ENCODE measurements around the gene USP32.
"Not testable (repeated sequence)": the region's sequence is repeated elsewhere in the genome, so short reads cannot be mapped to it uniquely, and the experiment has no call there.

The USP32 gene

DNA sequence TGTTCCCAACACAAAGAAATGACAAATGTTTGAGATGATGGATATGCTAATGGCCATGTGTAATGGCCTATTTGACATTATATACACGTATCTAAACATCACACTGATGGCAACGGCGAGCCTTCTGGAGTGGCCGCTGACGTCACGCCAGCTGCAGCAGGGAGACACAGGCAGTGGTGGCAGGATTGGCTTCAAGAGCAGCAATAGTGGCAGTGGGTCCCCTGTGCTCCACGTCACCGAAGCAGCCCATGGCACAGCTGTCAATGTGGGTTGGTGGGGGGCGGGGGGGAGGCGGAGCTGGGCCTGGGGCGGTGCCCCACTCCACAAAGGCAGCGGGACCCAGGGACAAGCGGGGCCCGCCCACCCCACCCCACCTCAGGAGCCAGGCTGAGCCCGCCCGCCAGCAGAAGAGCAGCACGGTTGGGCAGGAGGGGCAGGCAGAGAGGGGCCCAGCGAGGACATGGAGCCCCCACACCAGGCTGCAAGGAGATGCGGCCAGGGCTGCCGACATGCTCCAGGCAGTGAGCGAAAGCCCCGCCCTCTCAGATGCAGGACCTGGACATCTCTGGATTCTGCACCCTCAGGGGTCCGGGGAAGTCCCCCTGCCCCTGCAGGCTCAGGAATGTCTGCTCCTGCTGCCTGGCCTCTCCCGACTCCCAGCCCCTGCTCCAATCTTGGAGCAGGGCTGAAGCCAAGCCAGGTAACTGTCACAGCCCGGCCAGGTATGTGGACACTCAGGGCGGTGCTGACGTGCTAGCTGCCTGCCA lies 64.6 kb downstream of the USP32 start:
- DNase-seq, result no peak

DNA sequence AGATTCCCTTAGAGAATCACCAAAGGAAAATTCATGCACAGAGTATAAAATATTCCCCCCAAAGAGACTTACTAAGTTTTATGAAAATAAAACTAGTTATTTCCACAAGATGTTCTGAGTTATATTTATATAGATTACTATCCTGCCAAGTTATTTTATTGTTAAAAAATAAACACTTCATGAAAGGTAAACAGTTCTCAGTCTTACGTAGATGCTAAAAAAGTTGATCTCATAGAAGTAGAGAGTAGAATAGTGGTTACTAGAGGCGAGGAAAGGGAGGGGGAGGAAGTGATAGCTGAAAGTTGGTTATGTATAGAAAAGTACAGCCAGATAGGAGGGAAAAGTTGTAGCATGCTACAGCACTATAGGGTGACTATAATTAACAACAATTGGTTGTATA lies 65.2 kb downstream of the USP32 start:
- no peak for DNase-seq

DNA sequence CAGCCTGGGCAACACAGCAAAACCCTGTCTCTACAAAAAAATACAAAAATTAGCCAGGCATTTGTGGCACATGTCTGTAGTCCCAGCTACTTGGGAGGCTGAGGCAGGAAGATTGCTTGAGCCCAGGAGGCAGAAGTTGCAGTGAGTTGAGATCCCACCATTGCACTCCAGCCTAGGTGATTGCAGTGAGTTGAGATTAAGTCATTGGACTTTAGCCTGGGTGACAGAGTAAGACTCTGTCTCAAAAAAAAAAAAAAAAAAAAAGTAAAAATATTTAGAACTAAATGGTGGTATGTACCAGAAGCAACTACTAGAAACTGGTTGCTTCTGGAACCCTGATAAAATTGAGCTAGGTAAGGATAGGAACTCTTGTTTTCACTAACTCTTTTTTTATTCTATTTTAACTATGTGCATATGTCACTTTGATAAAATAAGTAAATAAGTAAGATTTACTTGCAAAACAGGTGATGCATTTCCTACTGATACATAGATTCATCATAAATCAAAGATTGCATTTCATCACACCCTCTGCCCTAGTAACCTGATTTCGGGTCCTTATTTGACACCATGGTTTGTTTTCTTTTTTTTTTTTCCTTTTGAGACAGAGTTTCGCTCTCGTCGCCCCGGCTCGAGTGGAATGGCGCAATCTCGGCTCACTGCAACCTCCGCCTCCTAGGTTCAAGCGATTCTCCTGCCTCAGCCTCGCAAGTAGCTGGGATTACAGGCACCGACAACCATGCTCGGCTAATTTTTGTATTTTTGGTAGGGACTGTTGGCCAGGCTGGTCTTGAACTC lies 66.0 kb downstream of the USP32 start:
- no peak for DNase-seq

DNA sequence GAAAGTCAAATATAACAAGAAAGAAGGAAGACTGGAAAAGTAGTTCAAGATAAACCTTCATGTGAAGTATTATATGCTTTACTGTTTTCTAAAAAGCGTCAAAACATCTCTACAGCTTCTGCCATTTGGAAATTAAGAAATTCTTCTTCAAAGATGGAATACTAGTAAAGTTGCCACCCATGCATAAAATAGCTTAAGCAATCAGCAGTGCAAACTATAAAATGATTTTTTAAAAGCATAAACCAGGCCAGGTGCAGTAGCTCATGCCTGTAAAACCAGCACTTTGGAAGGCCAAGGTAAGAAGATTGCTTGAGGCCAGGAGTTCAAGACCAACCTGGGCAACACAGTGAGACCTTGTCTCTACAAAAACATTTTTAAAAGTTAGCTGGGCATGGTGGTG lies 68.2 kb downstream of the USP32 start:
- no peak for DNase-seq

DNA sequence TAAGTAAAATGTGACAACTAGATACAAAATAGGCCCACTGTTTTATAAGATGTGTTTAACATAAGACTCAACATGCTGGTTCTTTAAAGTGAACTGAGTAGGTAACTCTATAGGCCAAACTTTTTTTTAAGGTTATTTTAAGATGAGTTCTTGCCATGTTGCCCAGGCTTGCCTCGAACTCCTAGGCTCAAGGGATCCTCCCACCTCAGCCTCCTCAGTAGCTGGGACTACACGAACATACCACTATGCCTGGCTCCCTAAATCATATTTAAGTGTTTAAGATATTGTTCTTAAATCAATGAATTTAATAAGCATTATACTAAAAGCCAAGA lies 69.9 kb downstream of the USP32 start:
- no peak for DNase-seq

DNA sequence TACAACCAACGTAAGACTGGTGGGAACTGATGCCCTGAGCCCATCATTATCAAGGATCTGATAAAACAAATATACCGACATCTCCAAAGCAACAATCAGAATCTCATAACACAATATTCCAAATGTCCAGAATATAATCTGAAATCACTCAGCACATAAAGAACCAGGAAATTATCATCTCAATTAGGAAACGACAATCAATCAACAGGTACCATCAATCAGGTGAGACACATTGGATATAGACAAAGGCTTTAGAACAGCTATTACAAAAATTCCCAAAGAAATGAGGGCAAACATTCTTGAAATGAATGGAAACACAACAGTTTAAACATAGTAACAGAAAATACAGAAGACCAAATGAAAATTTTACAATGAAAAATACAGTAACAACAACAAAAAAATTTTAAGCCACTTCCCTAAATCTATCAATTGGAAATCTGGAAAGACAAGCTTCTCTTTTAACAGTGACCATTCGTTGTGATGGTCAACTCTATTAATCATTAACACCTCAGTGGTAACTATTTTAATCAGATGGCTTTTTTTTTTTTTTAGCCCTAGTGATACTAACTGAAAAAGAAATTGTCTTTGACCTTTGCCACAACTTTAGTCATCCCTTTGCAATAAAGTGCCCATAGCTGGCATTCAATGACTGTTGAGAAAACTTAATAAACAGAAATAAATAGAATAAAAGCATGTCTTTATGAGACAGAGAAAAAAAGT lies 70.4 kb downstream of the USP32 start:
- DNase-seq, result no peak

DNA sequence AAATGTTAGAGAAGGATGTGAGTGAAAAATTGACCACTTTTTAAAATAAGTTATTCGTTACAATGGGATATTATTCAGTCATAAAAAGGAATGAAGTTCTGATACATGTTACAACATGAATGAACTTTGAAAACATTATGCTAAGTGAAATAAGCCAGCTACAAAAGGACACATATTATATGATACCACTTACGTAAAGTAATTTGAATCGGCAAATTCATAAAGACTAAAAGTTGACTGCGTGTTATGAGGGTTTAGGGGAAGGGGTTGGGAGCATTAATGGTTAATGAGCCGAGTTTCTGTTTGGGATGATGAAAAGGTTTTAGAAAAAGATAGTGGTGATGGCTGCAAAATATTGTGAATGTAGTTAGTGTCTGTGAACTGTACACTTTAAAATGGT lies 73.1 kb downstream of the USP32 start:
- DNase-seq, result no peak

DNA sequence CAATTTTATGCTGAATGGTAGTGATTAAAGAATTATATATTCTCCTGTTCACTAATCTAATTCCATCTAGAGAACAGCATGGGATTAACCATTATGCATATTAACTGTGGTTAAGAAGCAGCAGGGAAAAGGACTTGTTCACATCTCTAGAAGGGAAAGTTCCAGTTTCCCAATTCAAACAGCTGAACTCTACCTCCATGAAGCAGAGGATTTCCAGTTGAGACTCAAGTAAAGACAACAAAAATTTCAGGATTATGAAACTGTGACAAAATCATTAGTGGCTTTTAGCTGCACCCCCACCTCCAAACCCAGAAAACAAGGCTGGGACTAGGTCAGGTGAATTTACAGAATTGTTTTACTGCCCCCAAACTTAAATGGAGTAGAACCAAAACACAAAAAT lies 73.6 kb downstream of the USP32 start:
- DNase-seq, result no peak

DNA sequence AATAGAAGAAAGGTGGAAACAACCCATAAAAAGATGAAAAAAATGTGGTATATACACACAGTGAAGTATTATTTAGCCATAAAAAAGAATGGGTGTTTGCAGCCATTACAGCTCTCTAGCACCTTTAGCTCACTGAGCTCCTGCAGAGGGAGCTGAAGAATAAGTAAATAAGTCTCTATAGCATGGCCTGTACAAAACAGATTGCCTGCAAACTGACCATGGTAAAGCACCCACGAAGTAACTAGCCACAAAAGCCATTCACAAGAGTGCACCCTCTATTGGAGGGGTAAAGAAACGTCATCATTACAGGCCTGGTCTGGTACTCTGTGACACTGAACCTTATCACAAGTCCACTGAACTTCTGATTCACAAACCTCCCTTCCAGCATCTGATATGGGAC lies 76.3 kb downstream of the USP32 start:
- no peak for DNase-seq

DNA sequence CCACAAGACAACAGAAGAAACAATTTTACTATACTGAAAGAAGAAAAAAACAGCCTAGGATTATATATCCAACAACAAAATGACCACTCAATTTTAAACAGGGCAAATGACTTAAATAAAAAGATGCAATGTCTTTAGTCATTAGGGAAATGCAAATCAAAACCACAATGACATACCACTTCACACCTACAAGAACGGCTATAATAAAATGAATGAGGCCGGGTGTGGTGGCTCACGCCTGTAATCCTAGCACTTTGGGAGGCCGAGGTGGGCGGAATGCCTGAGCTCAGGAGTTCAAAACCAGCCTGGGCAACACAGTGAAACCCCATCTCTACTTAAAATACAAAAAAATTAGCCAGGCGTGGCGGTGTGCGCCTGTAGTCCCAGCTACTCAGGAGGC lies 77.0 kb downstream of the USP32 start:
- not testable (repeated sequence) for DNase-seq

DNA sequence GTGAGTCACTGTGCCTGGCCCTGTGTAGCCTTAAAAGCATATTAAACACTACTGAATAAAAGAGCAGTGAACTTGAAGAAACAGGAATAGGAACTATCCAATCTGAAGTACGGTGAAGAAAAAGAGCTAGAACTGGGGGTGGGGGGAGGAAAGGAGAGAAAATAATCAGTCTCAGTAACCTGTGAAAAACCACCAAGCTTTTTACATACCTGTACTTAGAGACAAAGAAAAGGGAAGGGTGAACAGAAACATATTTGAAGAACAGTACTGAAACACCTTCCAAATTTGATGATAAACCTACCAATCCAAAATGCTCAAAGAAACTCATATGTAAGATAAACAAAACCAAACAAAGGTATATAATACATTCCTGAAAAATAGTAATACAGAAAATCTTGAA lies 77.5 kb downstream of the USP32 start:
- no peak for DNase-seq

DNA sequence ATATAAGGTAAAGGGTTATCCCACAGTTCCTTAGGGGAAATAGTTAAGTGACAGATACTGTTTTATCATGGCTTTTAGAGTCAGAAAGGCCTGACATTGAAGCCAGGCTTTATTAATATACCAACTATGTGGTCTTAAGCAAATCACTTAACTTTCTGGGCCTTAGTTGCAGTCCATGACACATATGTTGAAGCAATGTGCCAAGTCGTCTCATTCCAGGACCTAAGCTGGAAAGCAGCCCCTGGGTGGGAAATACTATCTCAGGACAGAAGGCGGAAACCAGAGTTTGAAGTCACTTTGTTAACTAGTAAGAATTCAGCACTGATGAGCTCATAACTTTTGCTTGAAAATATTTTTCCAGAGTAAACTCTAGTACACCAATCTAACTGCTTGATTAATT lies 80.0 kb downstream of the USP32 start:
- no peak for DNase-seq

DNA sequence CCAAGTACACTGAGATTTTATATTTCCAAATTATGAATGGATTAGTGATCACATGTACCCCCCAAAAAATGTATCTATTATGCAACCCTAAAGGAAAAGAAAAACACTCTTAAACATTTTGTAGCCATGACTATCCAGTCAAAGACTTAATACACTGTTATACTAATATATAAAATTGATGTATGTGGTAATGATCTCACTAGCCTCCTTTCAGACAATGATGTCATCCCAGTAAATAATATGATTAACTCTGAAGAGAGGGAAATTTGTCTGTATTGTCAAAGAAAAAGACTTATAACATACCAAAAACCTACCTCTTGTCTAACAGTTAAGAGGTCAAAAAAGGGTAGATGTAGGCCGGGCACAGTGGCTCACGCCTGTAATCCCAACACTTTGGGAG lies 80.7 kb downstream of the USP32 start:
- DNase-seq, result no peak

DNA sequence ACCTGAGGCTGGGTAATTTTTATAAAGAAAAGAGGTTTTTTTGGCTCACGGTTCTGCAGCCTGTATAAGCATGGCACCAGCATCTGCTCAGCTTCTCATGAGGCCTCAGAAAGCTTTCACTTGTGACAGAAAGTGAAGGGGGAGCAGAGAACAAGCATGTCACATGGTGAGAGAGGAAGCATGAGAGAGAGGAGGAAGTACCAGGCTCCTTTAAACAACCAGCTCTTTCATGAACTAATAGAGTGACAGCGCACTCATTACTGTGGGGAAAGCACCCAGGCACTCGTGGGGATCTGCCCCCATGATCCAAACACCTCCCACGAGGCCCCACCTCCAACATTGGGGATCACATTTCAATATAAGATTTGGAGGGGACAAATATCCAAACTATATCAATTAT lies 86.8 kb downstream of the USP32 start:
- peak; percentile 49 for DNase-seq

DNA sequence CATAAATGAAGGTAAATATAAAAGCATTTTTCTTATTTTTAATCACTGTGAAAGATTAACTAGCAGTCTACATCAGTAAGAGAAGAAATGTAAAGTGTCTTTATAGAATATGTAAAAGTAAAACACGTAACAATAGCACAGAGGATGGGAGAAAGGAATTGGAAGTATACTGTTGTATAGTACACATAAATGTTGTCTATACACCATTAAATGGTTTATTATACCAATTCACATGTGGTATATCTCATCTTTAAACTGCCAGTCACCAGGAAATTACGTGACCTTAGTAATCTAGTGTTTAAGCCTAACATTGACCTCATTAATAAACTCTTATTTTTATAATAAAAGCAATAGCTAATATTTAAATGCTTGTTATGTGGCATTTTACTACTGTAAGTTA lies 87.4 kb downstream of the USP32 start:
- DNase-seq, result no peak

DNA sequence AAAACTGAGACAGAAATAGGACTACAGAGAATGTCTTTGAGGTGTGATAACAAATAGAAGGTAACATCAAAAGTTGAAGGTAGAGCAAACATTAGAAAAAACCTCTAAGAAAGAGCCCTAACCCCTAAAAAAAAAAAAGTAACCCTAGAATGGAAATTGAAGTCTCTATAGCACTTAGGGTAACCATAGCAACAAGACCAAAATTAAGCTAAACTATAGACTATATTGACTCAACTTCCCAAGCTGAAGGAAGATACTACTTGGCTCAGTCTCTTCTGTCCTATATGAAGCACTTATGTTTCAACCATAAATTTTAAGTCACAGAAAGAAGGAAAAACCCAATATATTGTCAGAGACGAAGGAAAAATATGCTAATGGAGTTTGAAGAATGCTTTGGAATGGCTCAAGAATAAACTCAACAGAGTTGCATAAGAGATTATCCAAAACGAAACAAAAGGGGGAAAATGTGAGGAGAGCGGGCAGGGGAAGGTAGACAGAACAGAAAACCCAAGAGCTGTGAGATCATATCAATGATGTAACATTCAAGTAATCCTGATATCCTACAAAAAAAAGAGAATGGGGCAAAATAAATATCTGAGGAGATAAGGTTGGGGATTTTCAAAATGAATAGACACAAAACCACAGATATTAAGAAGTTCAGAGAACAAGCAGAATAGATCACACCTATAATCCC lies 88.4 kb downstream of the USP32 start:
- no peak for DNase-seq

DNA sequence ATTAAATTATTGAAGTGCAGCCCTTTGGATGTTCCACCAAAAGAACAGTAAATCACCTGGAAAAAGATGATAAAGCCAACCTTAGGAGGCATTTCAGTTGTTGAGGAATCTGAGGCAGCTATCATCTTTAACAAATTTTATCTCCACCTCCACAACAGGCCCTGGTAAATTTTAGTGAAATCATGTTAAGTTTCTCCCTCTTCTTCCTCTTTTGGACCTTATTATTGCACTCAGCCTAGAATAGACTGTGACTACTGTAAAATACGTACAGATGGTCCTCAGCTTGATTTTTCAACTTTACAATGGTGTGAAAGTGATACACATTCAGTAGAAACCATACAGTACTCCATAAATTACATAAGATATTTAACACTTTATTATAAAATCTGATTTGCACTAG lies 90.3 kb downstream of the USP32 start:
- DNase-seq, result no peak

DNA sequence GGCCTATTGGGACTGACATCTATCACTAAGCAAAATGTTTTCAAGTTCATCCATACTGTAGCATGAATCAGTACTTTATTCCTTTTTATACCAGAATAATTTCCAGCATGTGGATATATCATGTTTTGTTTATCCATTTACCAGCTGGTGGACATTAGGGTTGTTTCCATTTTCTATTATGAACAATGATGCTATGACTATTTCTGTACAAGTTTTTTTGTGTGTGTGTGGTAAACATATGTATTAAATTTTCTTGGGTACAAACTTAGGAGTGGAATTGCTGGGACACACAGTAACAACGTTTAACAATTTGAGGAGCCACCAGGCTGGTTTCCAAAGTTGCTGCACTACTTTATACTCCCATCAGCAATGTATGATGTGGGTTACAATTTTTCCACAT lies 91.0 kb downstream of the USP32 start:
- DNase-seq, result no peak

DNA sequence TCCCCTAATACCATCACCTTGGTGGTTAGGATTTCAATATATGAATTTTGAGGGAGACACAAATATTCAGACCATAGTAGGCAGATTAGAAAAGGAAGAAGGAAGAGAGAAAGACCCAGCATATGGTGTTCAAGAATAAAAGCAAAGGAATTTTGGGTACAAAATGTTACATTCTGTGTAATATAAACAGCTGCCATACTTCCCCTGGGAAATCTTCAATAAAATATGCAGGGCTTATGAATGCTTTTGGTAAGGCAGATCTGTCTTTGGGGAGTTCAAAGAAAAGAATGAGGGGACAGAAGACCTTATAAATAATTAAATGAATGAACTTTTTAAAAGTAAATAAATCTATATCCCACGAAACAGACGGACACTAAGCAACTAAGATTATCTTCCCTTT lies 91.9 kb downstream of the USP32 start:
- DNase-seq, result no peak

DNA sequence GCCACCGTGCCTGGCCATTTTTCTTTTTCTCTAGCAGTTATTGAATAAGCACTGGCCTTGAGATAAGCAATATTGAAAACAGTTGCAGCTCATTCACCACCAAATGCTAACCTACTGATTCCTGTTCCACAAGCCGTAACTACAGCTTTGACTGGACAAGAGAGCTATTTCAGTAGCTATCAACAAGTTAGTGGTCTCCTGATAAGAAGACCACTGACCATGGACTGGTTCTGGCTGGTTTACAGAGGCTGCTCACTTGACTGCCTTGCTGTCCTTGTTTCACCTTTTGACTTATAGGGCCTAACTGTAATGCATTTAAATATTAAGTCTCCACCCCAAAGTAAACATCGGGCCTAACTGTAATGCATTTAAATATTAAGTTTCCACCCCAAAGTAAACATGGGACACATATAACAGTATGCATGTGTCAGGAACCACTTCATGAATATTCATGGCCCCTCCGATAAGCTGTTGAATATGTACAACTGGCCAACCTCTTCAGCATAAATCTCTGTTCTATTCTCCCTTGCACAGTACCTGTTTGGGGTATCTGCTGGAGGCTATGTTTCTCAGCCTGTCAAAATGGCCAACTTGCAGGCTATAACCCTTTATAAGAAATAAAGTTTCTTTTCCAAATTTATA lies 94.1 kb downstream of the USP32 start:
- no peak for DNase-seq

DNA sequence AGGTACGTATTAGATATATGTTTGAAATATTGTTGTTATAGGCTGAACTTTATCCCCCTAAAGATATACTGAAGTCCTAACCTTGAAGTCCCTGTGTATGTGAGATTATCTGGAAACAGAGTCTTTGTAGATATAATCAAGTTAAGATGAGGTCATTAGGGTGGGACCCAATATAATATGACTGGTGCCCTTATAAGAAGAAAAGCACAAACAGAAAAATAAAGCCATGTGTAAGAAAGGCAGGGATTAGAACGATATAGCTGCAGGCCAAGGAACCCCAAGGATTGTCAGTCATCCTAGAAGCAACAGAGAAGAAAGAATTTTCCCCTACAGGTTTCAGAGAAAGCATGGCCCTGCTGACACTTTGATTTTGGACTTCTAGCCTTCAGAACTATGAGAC lies 95.8 kb downstream of the USP32 start:
- DNase-seq, result no peak

DNA sequence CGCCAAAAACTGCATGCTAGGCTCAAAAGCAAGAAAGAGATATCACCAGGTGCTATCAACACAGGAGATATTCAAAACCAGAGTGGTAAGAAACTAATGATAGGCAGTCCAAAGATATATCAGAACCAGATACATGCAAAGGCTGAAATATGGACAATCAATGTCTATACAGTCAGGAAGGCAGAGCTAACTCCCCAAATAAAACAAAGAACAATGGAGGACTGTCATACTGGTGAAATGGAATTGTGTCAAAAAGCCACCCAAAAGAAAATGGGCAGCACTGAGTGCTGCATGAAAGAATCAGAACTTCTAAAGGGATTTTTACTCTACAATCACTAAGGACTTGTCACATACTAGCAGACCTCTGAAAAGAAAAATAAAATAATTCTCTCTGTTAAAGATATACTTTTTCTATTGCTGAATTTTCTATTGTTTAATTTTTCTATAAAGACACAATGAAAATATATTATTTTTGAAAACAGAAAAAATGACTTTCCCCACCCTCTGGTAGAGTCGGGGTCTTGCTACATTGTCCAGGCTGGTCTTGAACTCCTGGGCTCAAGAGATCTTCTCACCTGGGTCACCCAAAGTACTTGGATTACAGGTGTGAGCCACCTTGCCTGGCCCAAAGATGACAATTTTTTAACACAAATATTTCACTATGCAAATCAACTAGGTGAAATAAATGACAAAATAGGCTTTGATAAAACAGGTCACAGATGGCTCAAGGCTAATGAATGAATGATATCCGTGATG lies 98.2 kb downstream of the USP32 start:
- DNase-seq, result no peak
